Measurements from ENCODE around the gene NDUFA12. TPM values are rescaled to one million over a fixed set of nuclear protein-coding genes. Genes with fewer than 3 reads are reported as not detected.
"Not testable (repeated sequence)": the region's sequence is repeated elsewhere in the genome, so short reads cannot be mapped to it uniquely, and the experiment has no call there.

Gene NDUFA12
- total RNA-seq, 2 donors from 2014 or later: 118 to 142 TPM

DNA sequence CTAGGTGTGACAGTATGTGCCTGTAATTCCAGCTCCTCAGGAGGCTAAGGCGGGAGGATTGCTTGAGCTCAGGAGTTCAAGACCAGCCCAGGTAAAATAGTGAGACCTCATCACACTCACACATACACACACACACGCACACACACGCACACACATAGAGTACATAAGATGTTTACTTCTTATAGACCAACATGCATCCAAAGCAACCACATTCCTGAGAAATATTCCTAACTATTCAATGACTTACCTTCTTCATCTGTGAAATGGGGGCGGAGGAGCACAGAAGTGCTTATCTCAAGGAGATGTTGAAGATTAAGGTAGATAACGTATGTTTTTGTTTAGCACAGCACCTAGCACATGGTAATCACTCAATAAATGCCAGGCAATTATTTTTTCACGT lies 6.4 kb downstream of the NDUFA12 start:
- Mint-ChIP-seq H3K4me3 (no peak overlapping the region), H3K36me3 (ENCODE audit: insufficient read depth in 2 of 2) (peaks cover 7 to 11% of the 10 kb centered on the region in 2 donors), H3K4me1 (ENCODE audit: low read depth) (peaks cover 52% of the 10 kb centered on the region), H3K27me3 (ENCODE audit: low read depth) (no peaks in the 10 kb centered on the region), H3K9me3 (no peaks in the 10 kb centered on the region), H3K27ac (no peak overlapping the region)
- no peak for DNase-seq
- ATAC-seq (replicated peaks in 1 of 2): no peak

DNA sequence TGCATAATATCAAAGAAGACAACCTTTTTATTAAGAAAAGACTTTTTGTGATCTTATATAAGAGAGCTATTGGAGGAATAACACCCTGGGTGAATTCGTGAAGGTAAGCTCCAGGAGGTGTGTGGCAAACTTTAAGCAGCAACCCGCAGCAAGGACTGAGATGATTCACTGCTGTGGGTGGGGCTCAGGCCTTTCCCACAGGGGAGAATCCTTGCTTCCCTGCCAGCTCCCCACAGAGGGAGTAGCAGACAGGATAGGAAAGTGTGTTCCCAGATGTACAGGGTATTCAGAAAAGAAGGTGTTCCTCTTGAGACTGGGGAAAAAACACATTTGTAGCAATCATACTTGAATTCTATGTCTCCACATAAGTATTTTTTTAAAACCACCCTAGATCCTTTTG lies 9.2 kb downstream of the NDUFA12 start:
- H3K9me3 Mint-ChIP-seq: no peaks in the 10 kb centered on the region
- no peaks in the 10 kb centered on the region for H3K27me3 Mint-ChIP-seq (ENCODE audit: low read depth)
- ATAC-seq (replicated peaks in 1 of 2): no peak
- peaks cover 46% of the 10 kb centered on the region for H3K4me1 Mint-ChIP-seq (ENCODE audit: low read depth)
- H3K27ac Mint-ChIP-seq: peak overlapping the region; percentile 54
- H3K4me3 Mint-ChIP-seq: no peak overlapping the region
- peaks cover 6 to 17% of the 10 kb centered on the region in 2 donors for H3K36me3 Mint-ChIP-seq (ENCODE audit: insufficient read depth in 2 of 2)
- no peak for DNase-seq

DNA sequence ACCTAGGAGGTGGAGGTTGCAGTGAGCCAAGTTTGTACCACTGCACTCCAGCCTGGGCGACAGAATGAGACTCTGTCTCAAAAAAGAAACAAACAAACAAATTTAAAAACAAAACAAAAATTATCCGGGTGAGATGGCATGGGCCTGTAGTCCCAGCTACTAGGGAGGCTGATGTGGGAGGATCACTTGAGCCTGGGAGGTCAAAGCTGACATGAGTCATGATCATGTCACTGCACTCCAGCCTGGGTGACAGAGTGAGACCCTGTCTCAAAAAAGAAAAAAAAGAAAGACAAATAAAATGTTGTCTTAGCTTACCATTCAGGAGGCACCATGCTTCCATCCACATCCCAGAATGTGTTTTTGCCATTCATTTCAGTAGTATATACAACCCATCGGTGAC lies 9.6 kb downstream of the NDUFA12 start:
- H3K9me3 Mint-ChIP-seq; H3K4me3 Mint-ChIP-seq; H3K27me3 Mint-ChIP-seq (ENCODE audit: low read depth); DNase-seq: not testable (repeated sequence)
- Mint-ChIP-seq H3K36me3 (ENCODE audit: insufficient read depth in 2 of 2) (peaks cover 8 to 22% of the 10 kb centered on the region in 2 donors), H3K4me1 (ENCODE audit: low read depth) (peaks cover 46% of the 10 kb centered on the region), H3K27ac (peak overlapping the region; percentile 54)
- peak in 1 of 2 donors; percentile 39 for ATAC-seq (replicated peaks in 1 of 2)

DNA sequence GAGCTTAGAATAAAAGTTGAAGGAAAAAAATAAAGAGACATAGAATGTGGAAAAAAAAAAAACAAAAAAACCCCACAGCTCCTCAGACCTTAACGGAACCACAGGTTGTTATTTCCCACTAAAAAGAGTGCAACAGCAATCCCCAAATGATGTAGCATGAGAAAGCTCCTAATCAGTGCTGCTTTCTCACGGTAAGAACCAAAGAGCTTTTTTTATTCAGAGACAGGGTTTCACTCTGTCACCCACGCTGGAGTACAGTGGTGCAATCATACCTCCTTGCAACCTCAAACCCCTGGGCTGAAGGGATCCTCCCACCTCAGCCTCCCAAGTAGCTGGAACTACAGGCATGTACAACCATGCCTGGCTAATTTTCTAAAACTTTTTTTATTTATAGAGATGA lies 13.3 kb downstream of the NDUFA12 start:
- peak; percentile 65 to 66 for ATAC-seq (replicated peaks in 1 of 2)
- Mint-ChIP-seq H3K36me3 (ENCODE audit: insufficient read depth in 2 of 2) (peaks cover 10 to 19% of the 10 kb centered on the region in 2 donors), H3K4me3 (peak overlapping the region; percentile 4 to 22), H3K4me1 (ENCODE audit: low read depth) (peaks cover 56% of the 10 kb centered on the region), H3K27ac (no peak overlapping the region), H3K9me3 (no peaks in the 10 kb centered on the region), H3K27me3 (ENCODE audit: low read depth) (no peaks in the 10 kb centered on the region)
- DNase-seq: no peak

DNA sequence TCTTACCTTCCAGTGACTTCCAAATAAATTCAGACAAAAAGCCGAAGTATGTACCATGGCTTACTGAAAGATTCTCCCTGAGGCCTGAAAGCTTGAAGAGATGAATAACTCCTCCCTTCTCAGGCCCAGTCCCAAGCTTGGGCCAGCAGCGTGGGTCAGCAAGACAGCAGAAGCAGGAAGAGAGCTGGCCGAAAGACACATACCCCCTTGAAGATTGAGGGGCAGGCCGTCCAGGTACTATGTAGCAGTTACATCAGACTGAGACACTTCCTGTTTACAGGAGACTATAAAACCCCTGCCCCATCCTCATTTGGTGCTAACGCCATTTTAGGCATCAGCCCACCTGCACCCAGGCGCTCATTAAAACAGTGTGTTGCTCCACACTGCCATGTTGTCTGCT lies 15.0 kb downstream of the NDUFA12 start:
- Mint-ChIP-seq H3K4me3 (peak overlapping the region; percentile 40 to 69), H3K4me1 (ENCODE audit: low read depth) (peaks cover 53% of the 10 kb centered on the region)
- DNase-seq: peak in 1 of 2 donors; percentile 11

DNA sequence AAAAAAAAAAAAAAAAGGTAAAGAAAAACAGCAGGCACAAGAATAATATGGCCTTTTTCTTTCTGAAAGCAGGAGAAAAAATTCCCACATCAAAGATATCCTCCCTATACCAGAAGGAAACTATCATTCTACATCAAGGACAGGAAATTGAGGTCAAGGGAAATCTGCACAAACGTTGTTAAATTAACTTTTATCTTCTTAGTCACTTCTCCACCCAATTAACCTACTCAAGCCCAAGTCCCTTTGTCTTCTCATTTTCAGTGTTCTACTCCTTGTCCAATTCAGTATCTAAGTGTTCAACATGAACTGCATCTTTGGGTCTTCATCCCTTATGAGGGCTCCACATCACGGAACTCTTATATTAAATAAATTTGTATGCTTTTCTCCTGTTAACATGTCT lies 15.7 kb downstream of the NDUFA12 start:
- DNase-seq (no peak), ATAC-seq (replicated peaks in 1 of 2) (peak; percentile 35 to 61)
- Mint-ChIP-seq H3K4me3 (peak overlapping the region; percentile 39 to 54), H3K36me3 (ENCODE audit: insufficient read depth in 2 of 2) (peaks cover 12 to 22% of the 10 kb centered on the region in 2 donors), H3K4me1 (ENCODE audit: low read depth) (peaks cover 59% of the 10 kb centered on the region), H3K27me3 (ENCODE audit: low read depth) (no peaks in the 10 kb centered on the region), H3K27ac (peak overlapping the region; percentile 84), H3K9me3 (no peaks in the 10 kb centered on the region)

More for the DNA sequence above, 15.0 kb downstream of the NDUFA12 start:
- H3K27ac Mint-ChIP-seq: peak overlapping the region; percentile 84
- H3K27me3 Mint-ChIP-seq (ENCODE audit: low read depth): no peaks in the 10 kb centered on the region
- peak in 1 of 2 donors; percentile 31 for ATAC-seq (replicated peaks in 1 of 2)
- H3K9me3 Mint-ChIP-seq: no peaks in the 10 kb centered on the region
- H3K36me3 Mint-ChIP-seq (ENCODE audit: insufficient read depth in 2 of 2): peaks cover 12 to 22% of the 10 kb centered on the region in 2 donors

DNA sequence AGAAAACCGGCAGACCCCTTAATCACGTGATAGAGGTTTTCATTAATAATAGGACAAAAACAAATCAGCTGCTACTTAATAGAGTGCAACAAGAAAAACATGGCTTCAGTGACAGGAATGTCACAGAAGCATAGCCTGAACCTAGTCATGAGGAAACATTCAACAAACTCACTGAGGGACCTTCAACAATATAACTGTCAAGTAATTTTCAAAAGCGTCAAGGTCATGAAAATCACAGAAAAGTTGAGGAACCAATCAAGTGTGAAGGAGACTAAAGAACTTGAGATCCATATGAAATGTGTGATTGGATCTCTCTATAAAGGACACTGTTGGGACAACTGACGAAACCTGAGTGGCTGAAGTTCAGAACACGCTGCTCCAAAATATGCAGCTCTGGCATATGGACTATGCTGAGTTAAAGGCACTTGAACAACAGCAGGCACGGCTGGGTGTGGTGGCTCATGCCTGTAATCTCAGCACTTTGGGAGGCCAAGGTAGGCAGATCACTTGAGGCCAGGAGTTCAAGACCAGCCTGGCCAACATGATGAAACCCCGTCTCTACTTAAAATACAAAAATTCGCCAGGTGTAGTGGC lies 16.3 kb downstream of the NDUFA12 start:
- no peaks in the 10 kb centered on the region for H3K27me3 Mint-ChIP-seq (ENCODE audit: low read depth)
- H3K4me3 Mint-ChIP-seq: peak overlapping the region; percentile 13 to 54
- no peak overlapping the region for H3K27ac Mint-ChIP-seq
- ATAC-seq (replicated peaks in 1 of 2): no peak
- H3K36me3 Mint-ChIP-seq (ENCODE audit: insufficient read depth in 2 of 2): peaks cover 9 to 18% of the 10 kb centered on the region in 2 donors
- no peaks in the 10 kb centered on the region for H3K9me3 Mint-ChIP-seq
- H3K4me1 Mint-ChIP-seq (ENCODE audit: low read depth): peaks cover 65% of the 10 kb centered on the region
- no peak for DNase-seq

DNA sequence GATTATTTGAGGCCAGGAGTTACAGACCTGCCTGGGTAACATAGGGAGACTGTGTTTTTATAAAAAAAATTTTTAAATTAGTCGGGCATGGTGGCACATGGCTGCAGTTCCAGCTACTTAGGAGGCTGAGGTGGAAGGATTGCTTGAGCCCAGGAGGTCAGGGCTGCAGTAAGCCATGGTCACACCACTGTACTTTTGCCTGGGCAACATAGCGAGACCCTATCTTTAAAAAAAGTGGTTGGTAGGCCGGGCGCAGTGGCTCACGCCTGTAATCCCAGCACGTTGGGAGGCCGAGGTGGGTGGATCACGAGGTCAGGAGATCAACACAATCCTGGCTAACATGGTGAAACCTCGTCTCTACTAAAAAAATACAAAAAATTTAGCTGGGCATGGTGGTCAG lies 18.4 kb downstream of the NDUFA12 start:
- not testable (repeated sequence) for H3K27me3 Mint-ChIP-seq (ENCODE audit: low read depth); H3K9me3 Mint-ChIP-seq; DNase-seq; ATAC-seq (replicated peaks in 1 of 2); H3K4me3 Mint-ChIP-seq; H3K27ac Mint-ChIP-seq
- Mint-ChIP-seq H3K36me3 (ENCODE audit: insufficient read depth in 2 of 2) (peaks cover 8 to 13% of the 10 kb centered on the region in 2 donors), H3K4me1 (ENCODE audit: low read depth) (peaks cover 67% of the 10 kb centered on the region)

DNA sequence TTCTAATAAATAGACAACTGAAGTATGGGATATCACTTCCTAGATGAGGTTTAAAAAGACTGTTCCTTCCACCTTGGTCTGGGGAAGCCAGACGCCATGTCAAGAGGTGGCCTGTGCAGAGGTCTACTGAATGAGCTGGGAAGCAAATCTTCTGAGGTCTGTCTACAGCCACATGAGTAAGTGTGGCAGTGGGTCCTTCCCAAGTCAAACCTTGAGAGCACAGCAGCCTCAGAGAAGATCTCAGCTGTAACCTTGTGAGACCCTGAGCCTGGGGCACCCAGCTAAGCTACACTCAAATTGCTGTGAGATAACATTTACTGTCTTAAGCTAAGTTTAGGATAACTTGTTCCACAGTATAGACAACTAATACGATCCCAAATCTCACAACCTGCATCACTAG lies 20.2 kb downstream of the NDUFA12 start:
- no peaks in the 10 kb centered on the region for H3K27me3 Mint-ChIP-seq (ENCODE audit: low read depth)
- DNase-seq (no peak), ATAC-seq (replicated peaks in 1 of 2) (peak in 1 of 2 donors; percentile 17)
- H3K9me3 Mint-ChIP-seq: no peaks in the 10 kb centered on the region
- H3K4me3 Mint-ChIP-seq: no peak overlapping the region
- H3K4me1 Mint-ChIP-seq (ENCODE audit: low read depth): peaks cover 53% of the 10 kb centered on the region
- no peak overlapping the region for H3K27ac Mint-ChIP-seq
- peaks cover 4 to 8% of the 10 kb centered on the region in 2 donors for H3K36me3 Mint-ChIP-seq (ENCODE audit: insufficient read depth in 2 of 2)

DNA sequence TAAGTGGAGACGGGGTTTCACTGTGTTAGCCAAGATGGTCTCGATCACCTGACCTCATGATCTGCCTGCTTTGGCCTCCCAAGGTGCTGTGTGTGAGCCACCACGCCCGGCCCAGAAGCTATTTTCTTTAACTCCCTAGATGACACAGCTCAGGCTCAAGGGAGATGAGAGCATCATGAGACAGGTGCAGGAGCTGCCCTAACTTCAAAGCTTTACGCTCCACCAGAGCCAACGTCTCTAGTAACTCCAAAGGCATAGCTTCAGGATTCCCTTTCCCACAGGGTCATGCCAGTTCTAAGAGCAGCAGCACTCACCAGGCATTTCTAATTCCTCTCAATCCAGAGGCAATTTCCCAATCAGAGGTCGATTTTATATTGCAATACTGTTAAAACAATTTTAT lies 21.0 kb downstream of the NDUFA12 start:
- no peaks in the 10 kb centered on the region for H3K27me3 Mint-ChIP-seq (ENCODE audit: low read depth)
- no peaks in the 10 kb centered on the region for H3K9me3 Mint-ChIP-seq
- no peak overlapping the region for H3K4me3 Mint-ChIP-seq
- peaks cover 50% of the 10 kb centered on the region for H3K4me1 Mint-ChIP-seq (ENCODE audit: low read depth)
- peaks cover 2 to 8% of the 10 kb centered on the region in 2 donors for H3K36me3 Mint-ChIP-seq (ENCODE audit: insufficient read depth in 2 of 2)
- ATAC-seq (replicated peaks in 1 of 2): no peak
- H3K27ac Mint-ChIP-seq: no peak overlapping the region
- no peak for DNase-seq

DNA sequence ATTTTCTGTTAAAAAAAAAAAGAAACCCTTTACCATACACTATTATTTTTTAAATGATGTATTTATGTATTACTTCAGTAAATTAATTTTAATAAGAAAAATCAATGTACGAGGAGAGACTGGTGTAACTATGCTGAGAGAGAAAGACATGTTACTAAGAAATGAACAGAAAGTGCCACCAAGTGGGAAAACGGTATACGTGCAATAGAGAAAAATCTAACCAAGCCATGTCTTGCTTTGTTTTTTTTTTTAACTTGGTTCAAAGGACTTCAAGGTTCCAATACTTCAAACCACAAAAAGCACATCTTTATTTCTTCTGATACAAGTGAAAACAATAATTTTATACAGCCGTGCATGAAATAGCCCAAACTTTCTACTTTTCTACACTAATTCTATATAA lies 22.9 kb downstream of the NDUFA12 start:
- ATAC-seq (replicated peaks in 1 of 2): no peak

DNA sequence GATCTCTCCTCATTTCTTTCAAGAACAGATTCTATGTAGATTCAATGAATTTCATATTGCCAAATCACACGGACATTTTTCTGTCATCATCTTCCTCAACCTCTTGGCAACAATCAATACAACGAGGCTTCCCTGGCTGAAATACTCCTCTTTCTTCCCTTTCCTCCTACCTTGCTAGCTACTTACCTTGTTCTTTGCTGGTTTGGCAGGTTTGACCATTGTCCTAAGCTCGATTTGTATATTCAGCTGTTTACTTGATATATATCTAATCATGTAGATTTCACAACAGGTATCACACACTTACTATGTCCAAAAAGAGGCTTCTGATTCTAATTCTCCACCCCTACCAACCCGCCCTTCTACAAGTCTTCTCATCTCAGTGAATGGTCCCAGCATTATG lies 23.6 kb downstream of the NDUFA12 start:
- H3K9me3 Mint-ChIP-seq: no peaks in the 10 kb centered on the region
- H3K27ac Mint-ChIP-seq: no peak overlapping the region
- no peaks in the 10 kb centered on the region for H3K27me3 Mint-ChIP-seq (ENCODE audit: low read depth)
- H3K4me1 Mint-ChIP-seq (ENCODE audit: low read depth): peaks cover 42% of the 10 kb centered on the region
- DNase-seq (no peak), ATAC-seq (replicated peaks in 1 of 2) (no peak)
- no peak overlapping the region for H3K4me3 Mint-ChIP-seq
- peaks cover 2 to 10% of the 10 kb centered on the region in 2 donors for H3K36me3 Mint-ChIP-seq (ENCODE audit: insufficient read depth in 2 of 2)

More for the DNA sequence above, 22.9 kb downstream of the NDUFA12 start:
- H3K36me3 Mint-ChIP-seq (ENCODE audit: insufficient read depth in 2 of 2): peaks cover 2 to 8% of the 10 kb centered on the region in 2 donors
- no peak overlapping the region for H3K4me3 Mint-ChIP-seq
- H3K27me3 Mint-ChIP-seq (ENCODE audit: low read depth): no peaks in the 10 kb centered on the region
- no peak for DNase-seq
- no peak overlapping the region for H3K27ac Mint-ChIP-seq
- H3K9me3 Mint-ChIP-seq: no peaks in the 10 kb centered on the region
- H3K4me1 Mint-ChIP-seq (ENCODE audit: low read depth): peaks cover 41% of the 10 kb centered on the region

DNA sequence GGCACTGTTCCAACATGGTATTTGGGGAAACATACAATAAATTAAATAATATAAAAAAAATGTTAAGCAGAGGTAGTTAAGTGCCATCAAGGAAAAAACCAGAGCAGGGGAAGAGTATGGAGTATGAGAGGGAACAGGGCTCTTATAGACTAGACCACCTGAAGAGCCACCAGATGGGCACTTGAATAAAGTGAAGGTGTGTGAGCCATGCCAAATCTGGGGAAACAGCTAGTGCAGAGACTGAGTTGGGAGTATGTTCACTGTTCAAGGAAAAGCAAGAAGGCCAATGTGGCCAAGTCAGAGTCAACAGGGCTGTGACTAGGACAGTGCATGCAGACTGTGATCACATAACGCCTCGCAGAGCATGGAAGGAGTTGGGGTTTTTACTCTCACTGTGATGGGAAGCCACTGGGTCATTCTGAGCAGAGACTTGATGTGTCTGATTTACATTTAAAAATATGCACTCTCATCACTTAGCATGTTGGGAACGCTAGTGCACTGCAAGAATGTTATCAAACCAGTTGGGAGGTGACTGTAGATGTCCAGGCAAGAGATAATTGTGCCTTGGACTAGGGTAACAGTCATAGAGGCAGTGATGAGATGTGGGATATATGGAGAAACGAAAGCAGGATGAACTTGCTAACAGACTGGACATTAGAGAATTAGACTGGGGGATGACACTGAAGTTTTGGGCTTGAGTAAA lies 25.6 kb downstream of the NDUFA12 start:
- H3K27me3 Mint-ChIP-seq (ENCODE audit: low read depth): no peaks in the 10 kb centered on the region
- H3K36me3 Mint-ChIP-seq (ENCODE audit: insufficient read depth in 2 of 2): peaks cover 0 to 5% of the 10 kb centered on the region in 2 donors
- no peak overlapping the region for H3K4me3 Mint-ChIP-seq
- H3K9me3 Mint-ChIP-seq: no peaks in the 10 kb centered on the region
- ATAC-seq (replicated peaks in 1 of 2) (no peak), DNase-seq (no peak)
- peaks cover 28% of the 10 kb centered on the region for H3K4me1 Mint-ChIP-seq (ENCODE audit: low read depth)
- H3K27ac Mint-ChIP-seq: no peak overlapping the region
